CD14-positive monocyte (primary cell): ENCODE measurements around the gene DCTN5. TPM values are rescaled to one million over a fixed set of nuclear protein-coding genes. Genes with fewer than 3 reads are reported as not detected.

Experiments
- DNase-seq, 3 donors: peaks; one replicate each; pipeline ENCODE4 v3.0.0-alpha.2; 2011 to 2022
- H2AFZ ChIP-seq: 2 replicates; pipeline ENCODE4 v1.6.0; 2012; ENCODE audit warnings: mild to moderate bottlenecking, low read depth, low read length, inconsistent platforms; ENCODE audit not compliant: insufficient read depth, poor library complexity, severe bottlenecking
- H3K27ac ChIP-seq, 2 donors: 1 replicate in 1 of 2; 2 replicates in 1 of 2; pipeline ENCODE4 v1.5.1; 2012 to 2013; ENCODE audit warnings: low read length in 2 of 2, control low read depth in 1 of 2, inconsistent platforms in 1 of 2, low read depth in 1 of 2, mild to moderate bottlenecking in 1 of 2
- H3K27me3 ChIP-seq, 2 donors: one replicate each; pipeline versions ENCODE4 v1.6.0 to v1.6.1; 2011 to 2013; ENCODE audit warnings: low read length in 2 of 2; ENCODE audit not compliant: control insufficient read depth in 2 of 2, insufficient read depth in 2 of 2
- H3K36me3 ChIP-seq, 2 donors: replicated peaks in 1 of 2; 1 replicate in 1 of 2; 2 replicates in 1 of 2; pipeline versions ENCODE4 v1.5.1 to v1.6.1; 2012 to 2013; ENCODE audit warnings: low read length in 2 of 2, control low read depth in 1 of 2, inconsistent platforms in 1 of 2, mild to moderate bottlenecking in 1 of 2; ENCODE audit not compliant: insufficient read depth in 2 of 2, control insufficient read depth in 1 of 2
- H3K4me1 ChIP-seq, 2 donors: 1 replicate in 1 of 2; 2 replicates in 1 of 2; pipeline versions ENCODE4 v1.5.1 to v1.6.1; 2012 to 2013; ENCODE audit warnings: low read length in 2 of 2, control low read depth in 1 of 2, inconsistent platforms in 1 of 2, mild to moderate bottlenecking in 1 of 2, moderate library complexity in 1 of 2; ENCODE audit not compliant: insufficient read depth in 2 of 2, control insufficient read depth in 1 of 2
- H3K4me2 ChIP-seq: replicated peaks from 2 replicates; pipeline ENCODE3; 2012; ENCODE audit warnings: low read length, moderate library complexity, mild to moderate bottlenecking; ENCODE audit not compliant: poor library complexity, severe bottlenecking; ENCODE audit errors: extremely low read depth
- H3K4me3 ChIP-seq, 3 experiments: fragments of 200-600 bp in 1 of 3; sonication (generic) in 1 of 3; replicated peaks in 1 of 3; 1 replicate in 2 of 3; 2 replicates in 1 of 3; pipeline ENCODE4 v1.5.1; 2011 to 2013; ENCODE audit warnings: low read length in 3 of 3, mild to moderate bottlenecking in 3 of 3, control low read depth in 2 of 3, low read depth in 2 of 3, inconsistent platforms in 1 of 3, moderate library complexity in 1 of 3
- H3K79me2 ChIP-seq: 2 replicates; pipeline ENCODE4 v1.6.0; 2012; ENCODE audit warnings: mild to moderate bottlenecking, control low read depth, inconsistent platforms, low read length, moderate library complexity; ENCODE audit not compliant: insufficient read depth
- H3K9ac ChIP-seq: 2 replicates; pipeline ENCODE4 v1.6.0; 2017; ENCODE audit warnings: low read length, mild to moderate bottlenecking; ENCODE audit not compliant: insufficient read depth, poor library complexity, severe bottlenecking
- H3K9me3 ChIP-seq, 2 donors: replicated peaks in 1 of 2; 1 replicate in 1 of 2; 2 replicates in 1 of 2; pipeline versions ENCODE4 v1.5.1 to v1.6.1; 2012 to 2013; ENCODE audit warnings: low read length in 2 of 2, control low read depth in 1 of 2; ENCODE audit not compliant: control insufficient read depth in 1 of 2, insufficient read depth in 1 of 2
- H4K20me1 ChIP-seq: 2 replicates; pipeline ENCODE4 v1.6.0; 2012; ENCODE audit warnings: mild to moderate bottlenecking, low read length, control low read depth, moderate library complexity; ENCODE audit not compliant: insufficient read depth
- H3K27ac Mint-ChIP-seq, 7 donors: one replicate each; pipeline ENCODE4 v1.8.0; 2020; ENCODE audit warnings: mild to moderate bottlenecking in 7 of 7, mixed read lengths in 7 of 7, moderate library complexity in 6 of 7, inconsistent platforms in 2 of 7
- H3K27me3 Mint-ChIP-seq, 3 donors: one replicate each; pipeline ENCODE4 v1.8.0; 2021 to 2022; ENCODE audit warnings: low read depth in 3 of 3, mild to moderate bottlenecking in 3 of 3, mixed read lengths in 3 of 3, moderate library complexity in 3 of 3, inconsistent platforms in 1 of 3
- H3K36me3 Mint-ChIP-seq, 2 donors: one replicate each; pipeline ENCODE4 v1.8.0; 2020; ENCODE audit warnings: mixed read lengths in 2 of 2, inconsistent platforms in 1 of 2, mild to moderate bottlenecking in 1 of 2
- H3K4me1 Mint-ChIP-seq: one replicate; pipeline ENCODE4 v1.8.0; 2020; ENCODE audit warnings: mild to moderate bottlenecking, mixed read lengths
- H3K4me3 Mint-ChIP-seq, 2 donors: one replicate each; pipeline ENCODE4 v1.8.0; 2020; ENCODE audit warnings: mild to moderate bottlenecking in 2 of 2, mixed read lengths in 2 of 2, moderate library complexity in 1 of 2
- H3K9me3 Mint-ChIP-seq, 7 donors: one replicate each; pipeline ENCODE4 v1.8.0; 2020 to 2022; ENCODE audit warnings: mixed read lengths in 7 of 7, mild to moderate bottlenecking in 6 of 7, moderate library complexity in 6 of 7, inconsistent platforms in 2 of 7
- CTCF ChIP-seq: fragments of 200-600 bp; IDR thresholded peaks from one replicate; pipeline ENCODE4 v1.8.0; 2022; ENCODE audit warnings: antibody characterized with exemption, mild to moderate bottlenecking
- WGBS: methylation state at CpG from one replicate; pipeline ENCODE4 v1.1.5; 2013; ENCODE audit warnings: missing lambda C conversion rate; ENCODE audit not compliant: insufficient coverage; 5-methylcytosine and 5-hydroxymethylcytosine counted together
- intact Hi-C, 2 donors: fragments of 100-400 bp; cut with micrococcal nuclease; formaldehyde crosslinking; loops; one replicate each; pipeline versions ENCODE4 v1.15.0 to v1.15.1; 2023
- polyA plus RNA-seq, 3 donors: library from polyadenylated mRNA; depleted of rRNA in 1 of 3; unstranded in 2 of 3; stranded (reverse) in 1 of 3; fragments of 300-500 nt in 2 of 3; fragments of >200 nt in 1 of 3; fragmentation: Illumina TruSeq in 2 of 3; gene quantifications; 1 replicate in 2 of 3; 2 replicates in 1 of 3; pipeline ENCODE4 v1.2.3, GENCODE V29; 2012 to 2021

The DCTN5 gene
- polyA plus RNA-seq, 3 donors: 29.3 to 54.3 (median 42.0) TPM

GRCh38 chr16:23640615-23640930 lies 693 bp upstream of the DCTN5 start:
- Mint-ChIP-seq H3K9me3 (no peaks in the 10 kb centered on the region), H3K4me3 (peak overlapping the region; percentile 98), H3K27ac (peak overlapping the region; percentile 79 to 95 (median 88)), H3K27me3 (no peaks in the 10 kb centered on the region), H3K36me3 (peaks cover 20 to 48% of the 10 kb centered on the region in 2 donors), H3K4me1 (peaks cover 18% of the 10 kb centered on the region)
- Histone ChIP-seq H3K27ac (peak overlapping the region; percentile 60 to 98), H3K27me3 (no peaks in the 10 kb centered on the region), H3K9me3 (no peaks in the 10 kb centered on the region), H2AFZ (peak overlapping the region; percentile 94), H3K9ac (peak overlapping the region; percentile 92), H3K36me3 (peaks cover 22 to 42% of the 10 kb centered on the region in 2 donors), H3K79me2 (peaks cover 65% of the 10 kb centered on the region), H4K20me1 (peaks cover 1% of the 10 kb centered on the region), H3K4me1 (peaks cover 21 to 24% of the 10 kb centered on the region in 2 donors), H3K4me2 (peak overlapping the region; percentile 100), H3K4me3 (peak overlapping the region; percentile 85 to 100 (median 85))
- no peak for TF ChIP-seq CTCF
- WGBS: no CpG with 5 or more reads among the region's 8 CpGs
- intact Hi-C loops: loop anchor here in 1 of 2 donors (10.0 kb wide), 1 partner anchor 126 kb away; the partner anchor contains the start of gene GGA2
- DNase-seq: no peak

- H3K27me3 Mint-ChIP-seq: no peaks in the 10 kb centered on the region
- Histone ChIP-seq H3K27me3 (no peaks in the 10 kb centered on the region), H3K4me1 (peaks cover 21 to 24% of the 10 kb centered on the region in 2 donors), H3K9me3 (no peaks in the 10 kb centered on the region), H3K9ac (peak overlapping the region; percentile 92), H2AFZ (peak overlapping the region; percentile 94), H3K79me2 (peaks cover 83% of the 10 kb centered on the region), H3K36me3 (peaks cover 22 to 44% of the 10 kb centered on the region in 2 donors), H3K27ac (peak overlapping the region in 1 of 2 donors; percentile 98), H3K4me2 (peak overlapping the region; percentile 100), H3K4me3 (peak overlapping the region; percentile 85 to 100 (median 85)), H4K20me1 (peaks cover 15% of the 10 kb centered on the region)
- DNase-seq: no peak
- no peaks in the 10 kb centered on the region for H3K9me3 Mint-ChIP-seq
- H3K36me3 Mint-ChIP-seq: peaks cover 22 to 51% of the 10 kb centered on the region in 2 donors
- H3K4me3 Mint-ChIP-seq: peak overlapping the region; percentile 98
- WGBS: 95% methylated on average over 5 of the region's 14 CpGs
- intact Hi-C loops: loop anchor here in 1 of 2 donors (10.0 kb wide), 1 partner anchor 128 kb away; the partner anchor contains the start of gene GGA2
- peaks cover 18% of the 10 kb centered on the region for H3K4me1 Mint-ChIP-seq
- peak overlapping the region; percentile 93 to 97 (median 95) for H3K27ac Mint-ChIP-seq
- no peak for TF ChIP-seq CTCF
Measured at GRCh38 chr16:23642246-23642774, 1.0 kb downstream of the DCTN5 start.
